HL-60 (cell line): Measurements from ENCODE around the gene C9orf50.

Source experiments
- CTCF ChIP-seq: IDR thresholded peaks from one replicate; pipeline ENCODE4 v1.5.1; 2011; ENCODE audit warnings: low read length, control low read depth, inconsistent platforms; ENCODE audit not compliant: insufficient read depth
- GABPA ChIP-seq: IDR thresholded peaks from 2 replicates; pipeline ENCODE4 v1.6.1; 2012; ENCODE audit warnings: low read depth
- POLR2AphosphoS5 ChIP-seq: IDR thresholded peaks from 2 replicates; pipeline ENCODE4 v1.6.1; 2012; ENCODE audit warnings: low read depth
- REST ChIP-seq: IDR thresholded peaks from 2 replicates; pipeline ENCODE4 v1.6.1; 2012; ENCODE audit warnings: low read depth; ENCODE audit not compliant: insufficient replicate concordance

GRCh38 chr9:129641750-129642585 is 21.1 kb upstream of the C9orf50 start, which contains the start of gene ASB6:
- TF ChIP-seq CTCF (peak; percentile 81), REST (no peak), POLR2AphosphoS5 (peak; percentile 64), GABPA (peak; percentile 97)
